Measurements from ENCODE around the gene SEM1.
"Not testable (repeated sequence)": the region's sequence is repeated elsewhere in the genome, so short reads cannot be mapped to it uniquely, and the experiment has no call there.

SEM1 gene

GRCh38 chr7:96701258-96701657, 8.4 kb downstream of the SEM1 start:
- DNase-seq (ENCODE audit: low read depth): no peak

GRCh38 chr7:96700516-96700915, 9.1 kb downstream of the SEM1 start:
- no peak for DNase-seq (ENCODE audit: low read depth)

DNA sequence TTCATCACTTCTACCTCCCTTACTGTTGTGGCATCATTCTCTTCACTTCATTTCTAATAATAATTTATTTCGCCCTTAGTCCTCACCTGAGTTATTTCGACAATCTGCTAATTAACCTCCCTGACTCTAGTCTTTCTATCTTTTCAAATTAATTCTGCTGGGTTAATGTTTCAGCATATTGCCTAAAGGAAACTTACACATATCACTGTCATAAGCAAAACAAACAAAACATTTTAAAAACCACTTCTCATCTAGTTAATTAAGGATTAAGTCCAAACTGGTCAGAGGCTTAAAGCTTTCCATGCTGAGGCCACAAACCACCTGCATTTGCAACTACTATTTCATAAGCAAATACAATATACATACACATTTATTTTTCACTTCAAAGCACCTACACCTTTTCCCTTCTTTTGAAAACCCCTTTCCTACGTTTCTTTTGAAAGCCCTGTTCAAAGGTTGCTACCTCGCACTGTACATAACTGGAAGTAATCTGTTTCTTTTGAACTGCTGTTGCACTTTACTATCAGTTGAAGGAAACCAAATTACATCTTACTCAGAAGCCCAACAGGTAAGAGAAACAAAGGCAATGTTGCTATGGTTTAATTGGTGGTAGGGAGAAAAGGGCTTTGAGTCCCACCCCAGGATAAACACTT, 10.3 kb downstream of the SEM1 start:
- no peak for DNase-seq (ENCODE audit: low read depth)

GRCh38 chr7:96698449-96698848, 11.2 kb downstream of the SEM1 start:
- DNase-seq (ENCODE audit: low read depth): not testable (repeated sequence)

- no peak for DNase-seq (ENCODE audit: low read depth)
These were observed 11.8 kb downstream of the SEM1 start for GRCh38 chr7:96697822-96698221.

GRCh38 chr7:96695581-96695980, 14.1 kb downstream of the SEM1 start:
- DNase-seq (ENCODE audit: low read depth): no peak

GRCh38 chr7:96694082-96694481, 15.6 kb downstream of the SEM1 start:
- DNase-seq (ENCODE audit: low read depth): no peak

DNA sequence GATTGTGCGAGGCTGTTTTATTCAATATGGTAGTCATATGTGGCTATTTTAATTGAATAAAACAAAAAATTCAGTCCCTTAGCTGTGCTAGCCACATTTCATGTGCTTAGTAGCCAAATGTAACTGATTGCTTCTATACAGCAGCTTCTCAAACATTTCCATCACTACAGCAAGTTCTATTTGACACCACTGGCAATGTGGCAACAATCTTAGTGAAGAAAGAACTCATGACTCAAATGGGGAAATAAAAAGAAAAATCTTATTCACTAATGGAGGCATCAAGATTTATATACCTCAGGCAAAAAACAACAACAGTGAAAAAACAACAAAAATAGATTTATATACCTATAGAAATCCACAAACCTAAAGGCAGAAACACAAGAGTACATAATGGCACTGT, 17.9 kb downstream of the SEM1 start:
- DNase-seq (ENCODE audit: low read depth): no peak

- DNase-seq (ENCODE audit: low read depth): no peak
These were observed 20.2 kb downstream of the SEM1 start for GRCh38 chr7:96689414-96689813.

DNA sequence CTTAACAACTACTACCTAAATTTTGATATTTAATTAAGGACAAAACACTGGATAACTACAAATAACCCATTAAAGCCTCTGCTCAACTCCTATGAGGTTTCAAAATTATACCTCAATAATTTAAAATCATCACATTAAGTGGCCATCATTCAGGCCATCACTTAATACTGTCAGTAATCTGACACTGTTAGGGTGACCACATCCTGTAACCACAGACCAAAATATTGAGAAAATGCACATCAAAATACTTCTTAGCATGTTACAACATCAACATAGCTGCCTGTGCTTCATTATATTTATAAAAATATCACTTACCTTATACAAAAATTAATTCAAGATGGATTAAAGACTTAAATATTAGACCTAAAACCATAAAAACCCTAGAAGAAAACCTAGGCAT, 23.3 kb downstream of the SEM1 start:
- DNase-seq (ENCODE audit: low read depth): no peak

GRCh38 chr7:96685755-96686154, 23.9 kb downstream of the SEM1 start:
- no peak for DNase-seq (ENCODE audit: low read depth)

GRCh38 chr7:96685353-96685752, 24.3 kb downstream of the SEM1 start:
- no peak for DNase-seq (ENCODE audit: low read depth)

- DNase-seq (ENCODE audit: low read depth): no peak
These were observed 29.8 kb downstream of the SEM1 start for GRCh38 chr7:96679886-96680285.

DNA sequence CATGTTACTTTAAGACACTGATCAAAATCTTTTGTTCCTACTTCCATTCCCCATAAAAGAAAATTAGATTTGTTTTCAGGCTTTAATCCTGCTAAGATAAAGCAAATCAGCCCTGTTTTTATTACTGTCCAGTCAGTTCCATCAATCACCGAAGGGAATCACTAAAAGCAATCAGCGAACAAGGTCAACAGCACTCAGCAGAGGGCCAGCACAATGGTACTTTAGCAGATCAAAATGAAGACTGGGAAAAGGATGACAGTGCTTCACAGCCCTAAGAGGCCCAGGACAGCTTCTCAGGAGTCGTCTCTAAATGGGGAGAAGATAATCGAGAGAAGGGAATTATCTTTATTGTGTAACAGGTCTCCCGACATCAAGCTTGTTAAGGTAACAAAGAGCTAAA, 32.7 kb downstream of the SEM1 start:
- DNase-seq (ENCODE audit: low read depth): no peak

DNA sequence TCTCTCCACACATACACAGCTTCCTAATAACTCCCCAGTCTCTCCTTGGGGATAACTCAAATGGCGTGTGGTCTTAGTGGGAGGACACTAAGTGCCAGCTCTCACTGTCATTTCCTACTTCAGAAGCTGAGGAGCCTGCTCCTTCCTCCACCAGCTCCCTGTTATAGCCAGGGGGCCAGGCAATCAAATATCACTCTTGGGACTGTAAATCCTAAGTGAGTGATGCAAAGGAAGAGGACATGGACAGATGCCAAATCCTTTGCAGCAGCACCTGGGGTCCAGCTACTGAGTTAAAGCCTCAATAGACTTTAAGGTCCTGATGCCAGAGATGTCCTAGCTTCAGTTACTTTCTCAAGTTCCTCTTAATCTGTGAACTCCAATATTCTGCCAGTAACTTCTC, 34.1 kb downstream of the SEM1 start:
- DNase-seq (ENCODE audit: low read depth): no peak

DNA sequence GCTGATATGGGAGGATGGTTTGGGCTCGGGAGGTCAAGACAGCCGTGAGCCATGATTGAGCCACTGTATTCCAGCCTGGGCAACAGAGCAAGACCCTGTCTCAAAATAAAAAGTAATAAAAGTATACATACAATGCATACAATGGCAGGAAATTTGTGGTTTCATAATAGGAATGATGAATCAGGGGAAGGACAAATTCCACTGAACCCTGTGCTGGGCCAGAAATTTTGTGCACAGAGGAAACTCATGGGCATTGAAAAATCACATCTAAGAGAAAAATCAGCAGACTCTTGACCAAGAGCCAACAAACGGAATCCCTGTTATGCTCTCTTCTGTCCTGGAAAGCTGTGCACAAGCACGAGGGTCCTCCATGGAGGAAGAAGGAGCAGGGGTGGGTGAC, 35.1 kb downstream of the SEM1 start:
- DNase-seq (ENCODE audit: low read depth): no peak

DNA sequence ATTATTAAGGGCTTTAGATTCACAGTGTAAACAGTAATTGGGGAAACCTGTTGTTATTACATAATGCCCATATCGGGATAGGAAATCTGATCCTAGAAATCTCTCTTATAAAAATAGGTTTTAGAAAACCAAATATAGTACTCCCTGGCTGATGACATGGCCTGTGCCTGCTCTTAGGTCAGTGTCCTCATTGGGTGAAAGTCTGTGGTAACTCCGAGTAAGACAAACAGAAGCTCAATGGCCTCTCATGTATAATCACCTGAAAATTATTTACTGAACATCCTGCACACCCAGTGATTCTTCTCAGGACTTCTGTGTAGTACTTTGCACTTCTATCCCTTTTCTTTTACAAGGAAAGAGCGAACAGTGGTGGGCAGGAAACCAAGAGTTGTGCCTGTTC, 37.8 kb downstream of the SEM1 start:
- no peak for DNase-seq (ENCODE audit: low read depth)

GRCh38 chr7:96670338-96671289, 39.0 kb downstream of the SEM1 start:
- DNase-seq (ENCODE audit: low read depth): no peak

- DNase-seq (ENCODE audit: low read depth): no peak
These were observed 39.8 kb downstream of the SEM1 start for GRCh38 chr7:96669812-96670211.

GRCh38 chr7:96667026-96667425, 42.6 kb downstream of the SEM1 start:
- no peak for DNase-seq (ENCODE audit: low read depth)

DNA sequence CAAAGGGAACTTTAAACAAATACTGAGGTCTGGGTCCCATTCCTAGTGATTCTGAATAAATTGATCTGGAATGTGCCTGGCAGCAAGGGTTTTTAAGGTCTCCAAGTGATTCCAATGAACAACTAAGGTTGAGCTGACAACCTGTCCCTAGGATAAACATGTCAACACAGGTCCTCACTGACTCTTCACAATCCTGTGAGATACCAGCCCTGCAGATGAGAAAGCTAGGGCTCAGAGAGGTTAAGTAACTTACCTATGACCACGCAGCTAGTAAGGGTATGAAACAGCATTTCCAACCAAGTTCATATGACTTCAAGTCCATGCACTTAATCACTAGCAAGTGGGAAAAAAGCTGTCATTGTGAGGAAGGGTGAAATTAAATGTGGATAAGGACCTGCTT, 44.0 kb downstream of the SEM1 start:
- DNase-seq (ENCODE audit: low read depth): no peak

- DNase-seq (ENCODE audit: low read depth): no peak
These were observed 44.9 kb downstream of the SEM1 start for GRCh38 chr7:96664793-96665192.

GRCh38 chr7:96663871-96664445, 45.7 kb downstream of the SEM1 start:
- no peak for DNase-seq (ENCODE audit: low read depth)

Data from activated gamma-delta T cell treated with anti-CD3 and anti-CD28 coated beads, Interleukin-2, amount 50 U/mL, for 16 hours (primary cell).